Epidermal melanocyte (primary cell): ENCODE measurements around the gene LRRC53.

Source experiments
- DNase-seq: peaks from one replicate; pipeline ENCODE4 v3.0.0; 2011; ENCODE audit warnings: low spot score; ENCODE audit not compliant: insufficient read length

LRRC53 gene

DNA sequence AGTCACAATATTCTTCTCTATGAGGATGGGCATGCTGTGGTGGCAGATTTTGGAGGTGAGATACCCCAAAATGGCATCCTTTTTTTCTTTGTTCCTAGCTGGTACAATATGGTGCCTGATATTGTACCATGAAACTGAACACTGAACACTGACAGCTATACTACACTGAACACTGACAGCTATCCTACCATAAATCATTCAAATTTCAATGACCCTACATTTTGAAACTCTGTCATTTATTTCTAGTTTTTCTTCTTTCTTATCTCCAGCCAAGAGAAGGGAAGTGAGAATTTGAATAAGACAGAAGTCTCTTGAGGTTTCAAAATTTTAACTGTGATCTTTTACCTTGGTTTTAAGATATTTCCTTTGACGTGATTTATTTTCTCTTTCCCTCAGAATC is 76.3 kb downstream of the LRRC53 start:
- no peak for DNase-seq

DNA sequence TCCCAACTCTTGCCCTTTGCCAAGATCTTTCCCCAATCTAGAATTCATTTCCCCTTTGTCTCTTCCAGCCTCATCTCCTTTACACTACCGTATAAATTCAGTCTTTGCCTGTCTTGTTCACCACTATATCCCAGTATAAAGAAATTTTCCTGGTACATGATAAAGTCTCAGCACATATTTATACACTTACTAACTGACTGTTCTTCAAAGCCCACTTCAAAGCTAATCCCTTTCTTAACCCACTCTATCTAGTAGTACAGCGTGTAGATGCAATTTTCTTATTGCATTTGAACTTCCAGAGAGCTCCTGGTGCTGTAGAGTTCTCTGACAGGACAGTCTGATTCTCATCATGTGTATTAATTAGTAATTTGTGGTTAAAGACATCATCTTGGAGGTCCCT is 78.1 kb downstream of the LRRC53 start:
- no peak for DNase-seq

DNA sequence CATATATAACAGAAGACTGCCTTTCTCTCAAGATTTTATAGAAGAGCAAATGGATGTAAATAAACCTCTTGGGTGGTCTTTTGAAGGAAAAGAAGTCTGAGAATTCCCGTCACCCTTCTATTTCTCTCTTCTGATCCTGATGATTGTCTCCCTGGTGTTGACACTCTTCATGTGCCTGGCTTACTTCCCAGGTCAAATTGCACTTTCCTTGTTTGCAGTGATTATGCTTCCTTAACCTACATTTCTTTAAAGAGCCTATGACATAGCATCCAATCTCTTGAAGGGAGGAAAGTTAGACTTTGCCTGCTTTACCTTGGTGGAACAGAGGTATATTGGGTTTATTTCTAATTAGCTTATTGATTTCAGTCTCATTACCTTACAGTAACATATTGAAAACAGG is 80.1 kb downstream of the LRRC53 start:
- no peak for DNase-seq

DNA sequence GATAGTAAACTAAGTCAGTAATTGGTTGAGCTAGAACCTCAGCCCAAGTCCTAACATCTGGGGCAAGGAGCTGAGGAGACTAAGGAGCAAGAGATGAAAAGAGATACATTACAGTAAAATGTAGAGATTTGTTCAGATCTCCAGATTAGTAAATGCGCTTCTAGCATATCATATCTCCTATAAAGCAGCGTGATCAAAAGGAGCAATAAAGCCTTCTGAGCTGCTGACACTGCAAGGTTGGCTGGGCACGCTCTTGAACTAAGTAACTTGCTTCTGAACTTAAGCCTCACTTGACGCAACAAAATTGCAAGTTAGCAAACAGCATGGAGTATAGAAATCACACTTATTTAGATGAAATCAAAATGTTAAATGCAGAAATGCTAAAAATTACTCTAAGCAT is 80.9 kb downstream of the LRRC53 start:
- no peak for DNase-seq

DNA sequence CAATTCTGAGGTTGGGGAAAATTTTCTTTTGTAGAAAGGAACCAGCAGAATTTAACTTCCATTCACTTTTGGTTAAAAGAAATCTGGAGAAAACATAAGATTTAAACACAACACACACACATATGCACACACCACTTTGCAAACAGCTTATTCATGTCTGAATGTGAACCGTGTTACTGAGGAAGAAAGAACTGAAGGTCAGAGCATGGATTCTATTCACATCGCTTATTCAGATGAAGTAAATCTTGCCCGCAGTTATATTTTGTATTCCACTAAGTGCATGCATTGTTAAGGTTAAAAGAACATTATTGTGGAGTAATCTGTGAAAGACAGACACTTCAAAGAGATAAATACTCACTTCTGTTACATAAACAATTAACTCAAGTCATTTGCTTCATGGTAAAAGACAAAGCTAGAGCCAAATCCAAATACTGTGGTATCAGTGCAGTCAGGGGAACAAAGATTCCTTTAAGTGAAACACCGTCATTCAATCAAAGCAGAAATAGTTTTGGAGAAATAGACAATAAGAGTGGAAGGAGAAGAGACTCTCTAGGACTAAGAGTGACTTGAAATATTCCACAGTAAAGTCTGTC is 82.0 kb downstream of the LRRC53 start:
- DNase-seq: no peak

DNA sequence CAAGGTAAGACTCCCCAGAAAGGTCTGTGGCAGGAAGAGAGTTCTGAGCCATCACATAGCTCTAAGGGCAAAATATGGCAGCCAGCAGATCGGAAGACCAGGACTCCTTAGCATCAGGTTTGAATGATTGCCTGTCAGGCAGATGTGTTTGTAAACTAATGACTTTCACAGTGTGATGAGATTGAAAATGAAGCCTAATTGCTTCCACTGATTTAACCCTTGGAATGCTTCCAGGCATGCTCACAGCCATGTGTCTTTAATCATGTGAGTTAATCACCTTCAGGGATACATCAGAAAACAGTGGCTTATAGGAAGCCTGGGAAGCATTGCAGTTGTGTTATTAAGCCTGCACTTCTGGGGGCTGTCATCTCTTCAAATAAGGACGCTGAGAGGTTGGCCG is 82.8 kb downstream of the LRRC53 start:
- DNase-seq: no peak

DNA sequence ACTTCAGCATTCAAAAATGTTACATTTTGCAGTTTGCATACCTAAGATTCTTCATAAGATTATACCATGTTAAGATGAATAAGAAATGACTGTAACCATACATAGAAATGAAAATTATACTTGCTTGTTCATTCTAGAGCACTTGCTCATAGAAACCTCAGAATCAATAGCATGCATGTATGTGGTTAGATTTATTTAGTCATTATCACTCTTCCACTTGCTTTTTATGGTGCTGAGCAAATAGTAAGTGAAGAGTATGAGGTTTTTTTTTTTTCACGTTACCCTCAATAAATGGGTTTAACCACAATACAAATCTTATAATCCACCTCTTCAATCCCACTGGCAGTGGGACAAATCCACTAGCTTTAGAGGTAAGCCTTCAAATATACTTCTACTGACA is 84.7 kb downstream of the LRRC53 start:
- DNase-seq: no peak

DNA sequence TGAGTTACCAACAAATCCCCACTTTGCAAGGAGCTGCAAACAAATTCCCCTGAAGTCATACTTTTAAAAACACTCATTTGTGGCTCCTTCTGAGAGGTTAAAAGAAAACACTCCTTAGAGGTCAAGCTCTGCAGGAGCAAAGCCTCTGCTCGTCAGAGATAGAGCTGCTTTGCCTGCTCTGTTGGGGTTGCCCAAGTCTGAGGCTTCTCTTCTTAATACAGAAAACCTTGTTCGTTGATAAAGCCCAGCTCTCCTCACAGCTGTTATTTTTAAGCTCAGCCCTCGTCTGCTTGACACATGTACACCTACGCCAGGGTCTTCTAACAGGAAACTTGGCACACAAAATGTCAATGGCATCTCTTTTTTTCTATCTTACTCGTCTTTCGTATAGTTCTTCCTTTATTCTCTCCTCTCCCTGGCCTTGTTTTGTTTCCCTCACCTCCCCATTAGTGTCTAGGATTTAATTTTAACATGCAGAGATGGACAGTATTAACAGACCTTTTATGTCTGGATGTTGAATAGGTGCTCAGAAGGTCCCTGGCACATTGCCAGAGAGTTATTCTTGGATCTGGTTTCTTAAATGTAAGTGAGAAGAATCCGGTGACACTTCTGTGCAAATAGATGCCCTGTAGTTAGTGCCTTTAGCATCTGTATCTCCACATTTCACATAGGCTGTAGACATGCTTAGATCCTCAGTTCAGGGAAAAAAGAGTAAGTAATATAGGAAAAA is 86.0 kb downstream of the LRRC53 start:
- no peak for DNase-seq

DNA sequence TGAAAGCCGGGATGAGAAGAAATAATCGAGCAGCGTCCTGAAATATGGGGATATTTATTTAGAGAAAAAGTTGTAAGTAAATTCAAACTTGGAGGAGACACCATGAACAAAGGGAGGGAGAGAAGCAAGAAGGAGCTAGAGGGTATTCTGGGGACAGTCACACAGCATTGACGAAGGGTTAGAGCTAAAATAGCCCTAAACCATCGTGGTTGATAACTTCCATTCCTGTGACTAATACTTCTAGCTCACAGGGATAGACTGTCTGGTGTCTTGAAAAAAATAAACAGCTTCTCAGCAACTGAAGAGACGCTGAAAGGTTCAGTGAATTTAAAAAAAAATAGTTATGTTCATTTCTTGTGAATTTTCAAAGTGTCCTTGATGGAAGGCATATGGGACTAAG is 86.7 kb downstream of the LRRC53 start:
- DNase-seq: no peak

DNA sequence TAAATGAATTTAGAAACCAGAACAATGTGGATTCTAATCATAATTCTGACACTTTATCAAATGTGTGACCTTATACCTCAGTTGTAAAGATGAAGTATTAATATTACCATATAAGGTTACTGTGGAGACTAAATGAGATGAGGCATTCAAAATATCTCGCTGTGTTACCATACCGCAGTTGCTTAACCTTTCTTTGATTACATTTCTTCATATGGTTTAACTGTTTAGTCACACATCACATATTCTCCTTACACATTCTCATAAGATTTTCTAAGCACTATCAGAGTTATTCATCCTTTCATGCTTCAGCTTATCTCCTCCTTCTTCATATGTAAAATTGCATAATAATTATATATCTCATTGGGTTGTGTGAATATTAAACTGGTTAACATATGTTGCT is 88.9 kb downstream of the LRRC53 start:
- DNase-seq: no peak

DNA sequence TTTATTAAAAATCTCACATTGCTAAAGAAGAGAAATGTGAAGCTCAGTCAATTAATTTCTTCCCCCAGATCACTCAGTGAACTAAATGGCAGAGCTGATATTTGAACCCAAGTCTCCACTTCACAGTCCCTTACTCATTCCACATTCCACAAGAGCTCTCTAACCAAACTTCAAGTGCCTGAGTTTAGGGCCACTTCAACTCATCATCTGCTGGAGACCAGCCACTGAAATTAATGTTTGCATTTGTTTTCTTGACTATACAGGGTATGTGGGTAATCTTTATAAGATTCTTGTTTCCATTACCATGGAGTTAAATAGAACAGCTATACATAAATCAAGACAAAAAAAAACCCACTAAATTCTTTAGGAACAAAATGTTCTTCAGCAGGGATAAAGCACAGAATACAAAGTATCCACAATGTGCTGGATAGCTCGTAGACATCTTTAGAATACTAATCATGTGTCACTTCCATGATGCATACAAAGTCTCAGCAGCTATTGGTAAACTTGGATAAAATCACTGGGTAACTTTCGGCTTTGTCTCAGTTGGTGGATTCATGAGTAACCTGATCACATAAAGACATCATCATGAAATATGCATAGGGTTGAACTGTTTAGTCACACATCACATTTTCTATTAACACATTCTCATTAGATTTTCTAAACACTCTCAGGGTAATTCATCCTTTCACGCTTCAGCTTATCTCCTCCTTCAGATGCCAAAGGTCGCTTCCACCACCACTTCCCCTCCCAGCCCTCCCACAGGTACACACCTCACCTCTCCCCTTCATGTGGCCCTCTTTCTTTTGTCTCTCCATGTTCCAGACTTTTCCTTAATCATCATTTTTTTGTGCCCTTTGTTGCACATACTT is 89.8 kb downstream of the LRRC53 start:
- no peak for DNase-seq

DNA sequence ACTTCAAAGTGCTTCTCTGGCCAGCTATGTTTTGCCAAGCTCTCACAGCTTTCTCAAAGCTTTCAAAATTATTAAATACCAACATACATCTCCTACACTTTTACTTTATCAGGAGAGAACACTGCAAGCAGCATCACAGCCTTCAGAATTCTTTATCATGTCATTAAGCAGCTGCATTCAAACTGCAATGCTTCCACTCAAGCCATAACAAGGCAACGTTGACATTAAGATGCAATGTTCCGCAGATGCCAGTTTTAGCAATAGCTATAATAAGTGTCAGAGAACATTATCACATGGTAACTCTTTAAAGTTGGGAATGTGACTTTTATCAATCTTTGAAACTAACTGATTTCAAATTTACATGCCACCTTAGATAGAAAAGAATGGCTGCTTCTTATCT is 91.9 kb downstream of the LRRC53 start:
- no peak for DNase-seq
